Thyroid gland (tissue), 4 donors: ENCODE results near the gene PTN. TPM values are rescaled to one million over a fixed set of nuclear protein-coding genes. Genes with fewer than 3 reads are reported as not detected.

Experiments
- DNase-seq, 2 donors: peaks; one replicate each; pipeline ENCODE4 v3.0.0-alpha.2; 2019
- H3K27ac ChIP-seq, 3 donors: fragments of 200-600 bp; sonication (generic); 1 replicate in 2 of 3; 2 replicates in 1 of 3; pipeline ENCODE4 v1.5.1; 2016 to 2019; ENCODE audit warnings: mild to moderate bottlenecking in 1 of 3, moderate library complexity in 1 of 3
- H3K27me3 ChIP-seq: fragments of 200-600 bp; sonication (generic); one replicate; pipeline ENCODE4 v1.5.1; 2019
- H3K36me3 ChIP-seq, 2 donors: fragments of 200-600 bp; sonication (generic); one replicate each; pipeline ENCODE4 v1.5.1; 2016 to 2019
- H3K4me1 ChIP-seq, 2 donors: fragments of 200-600 bp; sonication (generic); one replicate each; pipeline ENCODE4 v1.5.1; 2017 to 2019
- H3K4me3 ChIP-seq, 3 donors: fragments of 200-600 bp; sonication (generic); replicated peaks in 1 of 3; 1 replicate in 2 of 3; 2 replicates in 1 of 3; pipeline ENCODE4 v1.5.1; 2016; ENCODE audit warnings: mild to moderate bottlenecking in 1 of 3
- H3K9me3 ChIP-seq: fragments of 200-600 bp; sonication (generic); one replicate; pipeline ENCODE4 v1.5.1; 2017
- CTCF ChIP-seq, 6 experiments: fragments of 200-600 bp in 3 of 6; fragments of 450-650 bp in 3 of 6; sonication (generic) in 3 of 6; IDR thresholded peaks; one replicate each; pipeline ENCODE4 v1.5.1; 2016 to 2019; ENCODE audit warnings: antibody characterized with exemption in 6 of 6, mild to moderate bottlenecking in 2 of 6, inconsistent platforms in 1 of 6, moderate library complexity in 1 of 6
- POLR2A ChIP-seq, 2 donors: fragments of 450-650 bp; IDR thresholded peaks; one replicate each; pipeline ENCODE4 v1.6.1; 2017; ENCODE audit warnings: antibody characterized with exemption in 2 of 2, mild to moderate bottlenecking in 2 of 2, moderate library complexity in 1 of 2
- WGBS, 2 donors: methylation state at CpG; one replicate each; pipeline ENCODE4 v1.1.5; 2017; 5-methylcytosine and 5-hydroxymethylcytosine counted together
- intact Hi-C: fragments of 100-400 bp; cut with DNase I; formaldehyde crosslinking; loops from one replicate; pipeline ENCODE4 v1.15.1; 2023
- total RNA-seq, 4 donors: library from RNA; depleted of rRNA; stranded (reverse); fragments of >200 nt; gene quantifications; one replicate each; pipeline ENCODE4 v1.2.3, GENCODE V29; 2016

Gene PTN
- total RNA-seq, 4 donors from 2014 or later: 6.1 to 40.3 (median 9.2) TPM

DNA sequence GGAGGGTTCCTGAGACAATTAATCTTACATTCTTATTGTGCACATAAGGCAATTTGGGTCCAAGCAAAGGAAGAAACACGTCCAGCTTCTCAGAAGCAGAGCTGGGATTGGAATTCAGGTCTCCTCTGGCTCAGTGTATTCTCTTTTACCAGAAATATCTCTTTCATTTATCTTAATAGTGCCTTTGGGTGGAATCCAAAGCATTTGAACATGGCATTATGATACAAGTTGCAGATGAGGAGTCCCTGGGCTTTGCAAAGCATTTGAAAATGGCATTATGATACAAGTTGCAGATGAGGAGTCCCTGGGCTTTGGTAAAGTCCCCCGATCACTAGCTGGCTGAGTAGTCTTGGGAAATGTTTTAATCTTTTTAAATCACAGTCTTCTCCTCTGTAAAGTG is 30.0 kb upstream of the PTN start:
- Histone ChIP-seq H3K4me3 (no peak overlapping the region), H3K9me3 (no peaks in the 10 kb centered on the region), H3K27ac (no peak overlapping the region), H3K27me3 (no peaks in the 10 kb centered on the region), H3K4me1 (no peaks in the 10 kb centered on the region), H3K36me3 (no peaks in the 10 kb centered on the region)
- intact Hi-C loops: no loop called here
- 74 to 89% methylated on average over 2 of the region's 2 CpGs for WGBS, 2 donors
- DNase-seq: no peak
- TF ChIP-seq POLR2A (IDR thresholded peaks at IDR 0.05): no peak
- TF ChIP-seq CTCF (IDR thresholded peaks at IDR 0.05): no peak

DNA sequence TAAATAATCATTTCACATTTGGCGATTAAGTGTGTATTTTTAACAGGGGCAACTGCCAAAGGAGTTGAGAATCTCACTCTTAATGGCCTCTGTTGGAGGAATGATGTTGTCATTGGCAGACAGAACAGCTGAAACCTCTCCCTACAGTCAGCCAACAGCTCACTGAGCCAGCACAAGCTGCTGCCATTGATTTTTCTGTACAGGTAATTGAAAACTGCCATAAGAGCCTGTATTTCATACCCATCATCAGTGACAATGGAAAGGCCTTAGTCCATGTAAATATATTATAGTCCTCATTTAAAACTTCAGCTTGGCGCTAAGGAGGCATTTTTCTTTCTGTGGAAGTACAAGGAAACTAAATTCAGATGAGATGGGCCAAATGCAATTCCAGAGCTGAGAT is 28.1 kb upstream of the PTN start:
- no peak for TF ChIP-seq CTCF (IDR thresholded peaks at IDR 0.05)
- TF ChIP-seq POLR2A (IDR thresholded peaks at IDR 0.05): no peak
- Histone ChIP-seq H3K4me3 (no peak overlapping the region), H3K9me3 (no peaks in the 10 kb centered on the region), H3K4me1 (no peaks in the 10 kb centered on the region), H3K27ac (no peak overlapping the region), H3K27me3 (no peaks in the 10 kb centered on the region), H3K36me3 (no peaks in the 10 kb centered on the region)
- intact Hi-C loops: no loop called here
- WGBS, 2 donors: 82 to 90% methylated on average over 2 of the region's 2 CpGs
- no peak for DNase-seq

- intact Hi-C loops: no loop called here
- TF ChIP-seq CTCF (IDR thresholded peaks at IDR 0.05) (no peak), POLR2A (IDR thresholded peaks at IDR 0.05) (no peak)
- H3K27me3 ChIP-seq: no peaks in the 10 kb centered on the region
- 90 to 94% methylated on average over 5 of the region's 5 CpGs for WGBS, 2 donors
- H3K4me1 ChIP-seq: no peaks in the 10 kb centered on the region
- no peaks in the 10 kb centered on the region for H3K36me3 ChIP-seq
- H3K27ac ChIP-seq: no peak overlapping the region
- DNase-seq: no peak
- H3K4me3 ChIP-seq: no peak overlapping the region
- H3K9me3 ChIP-seq: no peaks in the 10 kb centered on the region
Observed at GRCh38 chr7:137366995-137367394, 23.5 kb upstream of the PTN start.

DNA sequence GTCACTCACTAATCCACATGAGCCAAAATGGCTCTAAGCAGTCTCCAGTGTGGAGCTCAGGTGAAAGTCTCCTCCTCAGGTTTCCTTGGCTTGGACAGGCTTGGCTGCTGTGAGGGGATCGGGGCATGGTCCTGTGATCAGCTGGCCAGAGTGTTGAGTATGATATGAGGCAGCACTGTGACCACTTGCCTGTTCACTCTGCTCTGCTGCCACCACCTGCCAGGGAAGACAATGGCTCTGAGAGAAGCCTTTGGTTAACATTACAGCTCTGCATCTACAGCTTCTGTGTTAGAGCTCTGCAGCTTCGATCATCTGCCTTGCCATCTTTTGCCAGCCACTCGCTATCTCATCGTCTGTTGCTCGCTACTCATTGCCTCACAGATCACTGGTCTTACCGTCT is 20.1 kb upstream of the PTN start:
- Histone ChIP-seq H3K36me3 (no peaks in the 10 kb centered on the region), H3K4me3 (no peak overlapping the region), H3K4me1 (no peaks in the 10 kb centered on the region), H3K9me3 (no peaks in the 10 kb centered on the region), H3K27ac (no peak overlapping the region), H3K27me3 (no peaks in the 10 kb centered on the region)
- TF ChIP-seq POLR2A (IDR thresholded peaks at IDR 0.05): no peak
- TF ChIP-seq CTCF (IDR thresholded peaks at IDR 0.05): no peak
- intact Hi-C loops: no loop called here
- WGBS, 2 donors: 94 to 96% methylated on average over 6 of the region's 6 CpGs
- DNase-seq: no peak

- Histone ChIP-seq H3K27ac (no peak overlapping the region), H3K4me1 (no peaks in the 10 kb centered on the region), H3K27me3 (no peaks in the 10 kb centered on the region), H3K4me3 (no peak overlapping the region), H3K9me3 (no peaks in the 10 kb centered on the region), H3K36me3 (no peaks in the 10 kb centered on the region)
- DNase-seq: no peak
- 49 to 55% methylated on average over 1 of the region's 1 CpG for WGBS, 2 donors
- intact Hi-C loops: no loop called here
- no peak for TF ChIP-seq CTCF (IDR thresholded peaks at IDR 0.05)
- TF ChIP-seq POLR2A (IDR thresholded peaks at IDR 0.05): no peak
Observed at GRCh38 chr7:137360087-137360679, 16.6 kb upstream of the PTN start.
